GM18951 (cell line): Measurements from ENCODE around the gene SHISAL2A.

Experiments
- POLR2A ChIP-seq: IDR thresholded peaks from 4 replicates; pipeline ENCODE4 v1.6.1; 2011; ENCODE audit warnings: mild to moderate bottlenecking; ENCODE audit not compliant: insufficient read length, insufficient read depth; ENCODE audit errors: extremely low read depth
- in situ Hi-C: fragments of 300-500 bp; cut with MboI; formaldehyde crosslinking; loops from one replicate; pipeline ENCODE4 v1.12.0; 2022; ENCODE audit warnings: low sequenced_read_pairs, mixed read lengths, inconsistent platforms; ENCODE audit not compliant: unreplicated experiment

Gene SHISAL2A

DNA sequence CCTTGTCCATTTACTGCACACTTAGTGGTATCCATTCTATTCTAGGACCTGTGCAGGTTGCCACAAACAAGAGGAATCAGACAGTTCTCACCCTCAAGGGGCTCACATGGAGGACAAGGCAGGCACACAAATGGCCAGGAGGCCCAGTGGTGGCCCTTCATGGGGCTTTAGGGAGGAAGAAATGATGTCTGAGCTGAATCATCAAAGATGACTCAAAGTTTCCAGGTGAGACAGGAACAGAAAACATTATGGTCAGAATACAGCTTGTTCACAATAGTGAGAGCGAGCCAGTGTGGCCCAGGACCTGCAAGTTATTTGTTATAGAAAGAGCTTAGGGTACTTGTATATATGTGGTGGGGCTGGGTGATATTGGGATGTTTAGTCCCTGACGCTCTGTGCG, 26.4 kb downstream of the SHISAL2A start:
- no peak for TF ChIP-seq POLR2A
- in situ Hi-C loops, result no loop called here

DNA sequence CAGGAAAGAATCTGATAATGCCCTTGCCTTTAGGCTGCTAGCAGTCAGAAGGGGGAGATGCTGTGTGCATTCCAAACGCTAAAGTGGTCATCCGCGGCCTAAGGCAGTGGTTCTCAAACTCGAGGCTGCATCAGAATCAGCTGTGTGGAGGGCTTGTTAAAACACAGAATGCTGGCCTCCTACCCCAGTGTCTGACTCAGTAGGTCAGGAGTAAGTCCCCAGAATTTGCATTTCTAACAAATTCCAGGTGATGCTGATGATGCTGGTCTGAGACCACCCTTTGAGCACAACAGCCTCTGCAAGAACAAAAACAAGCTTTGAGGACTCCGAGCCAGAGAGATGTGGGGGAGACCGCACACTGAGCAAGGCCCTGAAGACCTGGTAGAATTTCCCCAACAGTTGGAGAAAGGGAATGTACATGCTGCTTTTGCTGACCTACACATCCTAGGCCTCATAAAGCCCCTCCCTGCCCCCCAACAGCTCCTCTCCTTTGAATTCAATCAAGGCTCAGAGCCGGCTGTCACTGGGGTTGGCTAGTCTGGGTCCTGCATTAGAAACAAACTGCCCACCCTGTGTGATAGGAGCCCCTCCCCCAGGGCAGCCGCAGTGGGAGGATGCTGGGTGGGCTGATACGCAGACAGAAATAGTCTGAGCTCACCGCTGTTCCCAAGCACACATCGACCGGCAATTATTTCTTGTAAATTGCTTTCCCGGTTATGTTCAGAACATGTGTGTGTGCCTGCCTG, 27.1 kb downstream of the SHISAL2A start:
- in situ Hi-C loops, result no loop called here
- TF ChIP-seq POLR2A, result no peak

DNA sequence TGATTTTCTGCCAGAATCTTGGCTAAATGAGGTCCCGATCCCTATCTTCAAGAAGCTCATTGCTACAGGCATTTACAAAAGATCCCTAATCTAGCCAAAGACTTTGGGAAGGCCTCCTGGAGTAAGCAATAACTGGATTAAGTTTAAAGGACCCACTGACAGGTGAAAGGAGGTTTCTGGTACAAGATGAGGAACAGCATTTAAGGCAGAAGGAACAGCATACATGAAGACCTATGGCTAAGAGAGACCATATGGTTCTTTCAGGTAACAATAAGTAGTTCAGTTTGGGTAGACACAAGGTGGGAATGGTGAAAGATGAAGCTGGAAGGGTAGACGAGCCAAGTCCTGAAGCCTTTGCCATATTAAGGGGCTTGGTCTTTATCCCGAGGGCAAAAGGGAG, 27.8 kb downstream of the SHISAL2A start:
- in situ Hi-C loops, result no loop called here
- TF ChIP-seq POLR2A, result no peak

DNA sequence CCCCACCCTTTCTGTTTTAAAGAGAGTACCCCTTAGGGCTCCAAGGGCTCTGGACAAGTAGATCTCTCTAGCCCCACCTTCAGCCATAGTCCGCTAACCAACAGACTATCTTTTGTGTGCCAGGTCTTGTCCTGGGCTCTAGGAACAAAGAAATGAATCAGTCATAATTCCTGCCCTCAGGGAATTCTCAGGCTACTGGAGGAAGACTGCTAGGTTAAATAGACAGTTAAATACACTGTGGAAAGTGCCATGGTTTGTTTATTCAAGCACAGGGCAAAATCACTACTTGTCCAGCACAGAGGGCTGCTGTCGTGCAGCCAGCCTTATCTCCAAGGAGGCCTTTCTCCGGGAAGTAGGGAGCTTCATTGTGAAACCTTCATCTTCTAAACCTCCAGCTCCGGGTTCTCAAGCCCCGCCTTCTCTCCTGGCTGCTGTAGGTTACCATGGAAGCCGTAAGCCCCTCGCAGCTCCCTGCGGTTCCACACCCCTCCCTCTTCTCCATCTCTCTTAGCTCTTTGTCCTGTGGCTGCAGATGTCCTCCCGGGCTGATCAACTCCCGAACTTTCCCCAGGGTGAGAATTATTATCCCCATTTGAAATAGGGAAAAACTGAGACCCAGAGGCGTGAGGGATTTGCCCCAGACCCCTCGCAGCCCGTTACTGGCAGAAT, 29.8 kb downstream of the SHISAL2A start:
- TF ChIP-seq POLR2A, result no peak
- in situ Hi-C loops, result no loop called here

DNA sequence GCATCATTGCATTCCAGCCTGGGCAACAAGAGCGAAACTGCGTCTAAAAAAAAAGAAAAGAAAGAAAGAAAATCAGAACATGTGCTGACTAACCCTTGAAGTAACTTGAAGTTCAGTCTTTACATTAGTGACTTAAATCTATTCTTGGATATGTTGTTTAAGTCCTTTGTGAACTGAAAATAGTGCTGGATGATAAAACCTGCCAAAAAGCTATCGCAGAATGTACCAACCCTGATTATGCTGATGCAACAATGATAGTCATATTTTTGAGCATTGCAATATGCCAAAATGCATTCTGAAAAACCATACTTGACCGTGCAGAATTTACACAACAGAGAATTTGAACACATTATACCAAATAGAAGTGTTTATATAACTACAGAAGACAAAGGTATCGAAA, 30.7 kb downstream of the SHISAL2A start:
- no peak for TF ChIP-seq POLR2A
- in situ Hi-C loops, result no loop called here

DNA sequence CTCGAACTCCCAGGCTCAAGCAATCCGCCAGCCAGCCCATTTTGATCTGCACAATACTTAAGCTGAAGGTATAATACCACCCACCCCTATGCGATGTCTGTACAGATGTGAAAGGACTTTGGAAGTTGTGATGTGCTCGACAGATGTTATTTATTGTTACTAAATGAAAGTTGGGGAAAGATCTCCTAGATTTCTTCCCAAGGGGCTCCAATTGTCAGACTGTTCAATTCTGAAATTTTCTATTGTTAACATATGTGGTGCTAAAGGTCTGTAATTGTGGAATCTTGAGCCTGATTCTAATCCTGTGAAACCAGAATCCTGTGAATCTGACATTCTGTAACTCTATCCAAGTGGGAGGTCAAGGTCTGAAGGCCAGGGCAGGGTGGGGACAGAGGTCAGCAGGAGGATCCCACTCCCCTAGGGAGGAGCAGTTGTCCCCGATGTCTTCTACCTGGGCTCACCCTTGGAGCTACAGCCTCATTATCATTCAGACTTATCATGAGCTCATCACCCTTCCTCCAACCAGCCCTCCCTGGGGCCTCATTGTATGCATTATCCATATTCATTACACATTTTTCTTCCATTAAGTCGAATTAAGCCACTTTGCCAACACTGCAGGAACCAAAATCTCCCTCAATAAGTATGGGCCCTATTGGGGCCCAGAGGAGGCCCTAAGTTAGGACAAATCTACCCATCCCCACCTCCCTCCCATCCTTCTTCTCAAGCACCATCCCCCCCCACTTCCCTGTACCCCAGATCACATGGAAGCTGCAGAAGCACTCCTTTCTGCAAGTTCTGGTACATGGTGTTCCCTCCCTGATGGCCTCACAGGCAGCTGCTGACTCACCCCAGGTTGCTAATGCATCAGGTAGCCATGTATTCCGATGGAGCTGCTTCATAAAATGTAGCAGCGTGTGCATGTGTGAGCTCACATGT, 32.3 kb downstream of the SHISAL2A start:
- in situ Hi-C loops, result no loop called here
- TF ChIP-seq POLR2A, result no peak

DNA sequence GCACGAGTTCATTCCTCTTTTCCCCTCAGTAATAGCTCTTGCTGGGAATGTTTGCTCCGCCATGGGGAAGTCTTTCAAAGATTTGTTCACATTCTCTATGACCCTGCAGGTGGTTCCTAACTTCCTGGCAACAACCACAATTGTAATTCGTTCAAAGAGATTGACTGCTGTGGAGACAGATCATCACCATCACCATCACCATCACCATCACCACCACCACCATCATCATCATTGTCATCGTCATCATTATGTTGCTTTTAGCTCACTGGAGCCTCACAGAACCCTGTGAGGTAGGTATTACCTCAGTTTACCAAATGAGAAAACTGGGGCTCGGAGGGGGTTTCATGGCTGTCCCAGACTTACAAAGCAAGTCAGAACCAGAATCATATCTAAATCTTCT, 34.3 kb downstream of the SHISAL2A start:
- in situ Hi-C loops, result no loop called here
- no peak for TF ChIP-seq POLR2A

DNA sequence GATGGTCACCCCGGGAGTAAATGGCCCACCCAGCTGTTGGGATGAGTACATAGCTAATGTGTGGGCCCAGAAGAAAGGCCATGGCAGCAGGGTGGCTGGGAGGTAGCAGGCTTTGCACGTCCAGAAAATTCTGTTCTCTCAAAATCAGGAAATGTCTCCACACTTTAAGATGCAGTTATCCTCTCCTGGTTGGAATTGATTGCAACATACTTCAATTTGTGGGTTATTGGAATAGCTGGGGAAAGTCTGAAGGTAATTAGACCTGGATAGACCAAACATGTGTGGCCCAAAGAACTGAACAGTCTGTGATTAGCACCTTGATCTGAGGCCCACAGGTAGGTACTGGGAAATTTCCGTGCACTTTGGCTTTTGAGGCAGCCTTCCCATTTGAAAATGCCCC, 35.0 kb downstream of the SHISAL2A start:
- in situ Hi-C loops, result no loop called here
- no peak for TF ChIP-seq POLR2A

DNA sequence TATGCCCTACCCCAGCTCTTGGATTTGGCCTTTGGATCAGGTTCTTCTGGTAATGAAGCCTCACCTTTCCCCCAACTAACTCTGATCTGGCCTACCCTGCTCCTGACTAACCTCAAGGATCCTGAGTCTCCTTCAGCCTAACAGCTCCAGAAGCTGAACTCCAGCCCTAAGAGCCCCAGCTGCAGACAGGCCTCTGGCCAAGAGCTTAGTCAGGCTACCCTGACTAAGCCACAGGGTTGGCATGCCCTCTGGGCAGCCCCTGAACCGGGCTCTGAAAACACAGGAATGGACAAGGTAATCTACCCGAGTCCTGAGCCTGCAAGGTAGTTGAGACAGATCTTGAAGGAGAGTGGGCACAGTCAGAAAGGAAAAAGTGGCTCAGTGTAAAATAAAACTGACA, 35.7 kb downstream of the SHISAL2A start:
- TF ChIP-seq POLR2A, result no peak
- in situ Hi-C loops, result no loop called here

DNA sequence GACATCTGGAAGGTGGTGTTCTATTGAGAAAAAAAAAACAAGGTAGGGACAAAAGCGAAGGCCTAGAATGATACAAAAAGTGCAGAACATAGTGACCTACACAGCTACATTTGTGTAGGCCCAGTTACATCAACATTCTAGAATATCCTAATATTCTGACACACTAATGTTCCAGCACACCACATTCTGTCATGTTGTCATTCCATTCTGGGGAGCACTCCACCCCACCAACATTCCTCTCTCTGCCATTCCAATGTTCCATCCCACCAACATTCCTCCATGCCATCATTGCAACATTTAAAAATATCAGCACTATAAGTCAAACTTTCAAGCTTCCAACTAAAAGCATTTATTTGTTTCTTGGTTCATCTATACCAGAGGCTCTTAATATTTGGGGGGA, 36.7 kb downstream of the SHISAL2A start:
- in situ Hi-C loops, result no loop called here
- TF ChIP-seq POLR2A, result no peak

DNA sequence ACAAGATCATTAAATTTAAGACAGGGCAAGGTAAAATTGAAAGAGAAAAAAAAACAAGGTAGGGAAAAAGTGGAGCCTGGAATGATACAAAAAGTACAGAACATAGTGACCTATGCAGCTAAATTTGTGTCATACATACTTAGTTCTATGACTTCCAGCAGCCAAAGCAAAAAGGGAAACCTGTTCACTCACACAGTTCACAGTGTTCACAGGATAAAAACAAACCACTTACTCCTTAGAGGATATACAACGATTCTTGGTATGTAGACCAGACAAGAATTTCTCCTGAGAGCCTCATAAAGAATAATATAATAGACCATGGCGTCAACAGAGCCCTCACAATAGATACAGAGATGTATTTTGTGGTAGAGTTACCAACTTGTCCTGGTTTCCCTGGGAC, 37.6 kb downstream of the SHISAL2A start:
- TF ChIP-seq POLR2A, result no peak

DNA sequence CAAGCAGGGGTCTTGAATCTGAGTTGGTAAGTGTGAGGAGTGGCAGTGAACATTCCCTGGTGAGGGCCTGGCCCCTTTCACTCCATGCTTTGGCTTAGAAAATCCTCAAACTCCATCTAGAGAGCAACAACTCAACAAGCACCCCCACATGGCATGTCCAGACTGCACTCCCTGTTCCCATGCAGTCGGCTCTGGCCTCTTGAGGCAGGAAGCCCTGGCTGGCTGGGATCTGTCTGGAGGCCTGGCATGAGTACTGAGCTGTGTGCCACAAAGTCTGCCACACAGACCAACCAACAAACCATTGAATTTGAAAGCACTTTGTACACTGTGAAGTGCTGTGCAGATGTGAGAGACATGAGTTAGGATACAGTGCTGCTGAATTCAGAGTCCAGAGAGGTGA, 40.0 kb downstream of the SHISAL2A start:
- in situ Hi-C loops, result no loop called here
- no peak for TF ChIP-seq POLR2A

More for the DNA sequence above, 37.6 kb downstream of the SHISAL2A start:
- in situ Hi-C loops, result no loop called here

DNA sequence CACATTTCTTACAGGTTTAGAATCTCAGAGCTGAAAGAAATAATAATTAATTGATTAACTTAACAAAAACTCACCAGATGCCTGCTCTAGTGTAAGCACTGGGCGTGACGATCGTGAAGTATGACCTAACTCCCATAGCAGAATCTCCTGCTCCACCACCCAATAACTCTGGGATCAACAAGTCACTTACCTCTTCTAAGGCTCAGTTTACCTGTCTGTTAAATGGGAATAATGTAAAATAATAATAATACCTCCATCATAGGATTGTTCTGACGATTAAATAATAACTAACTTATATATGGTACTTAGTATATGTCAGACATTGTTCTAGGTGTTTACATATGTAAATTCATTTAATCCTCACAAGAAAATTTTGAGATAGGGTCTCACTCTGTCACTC, 40.5 kb downstream of the SHISAL2A start:
- in situ Hi-C loops, result no loop called here
- no peak for TF ChIP-seq POLR2A
